Measurements from ENCODE around the gene KIZ. TPM values are rescaled to one million over a fixed set of nuclear protein-coding genes. Genes with fewer than 3 reads are reported as not detected.

The KIZ gene
- total RNA-seq, 4 donors from 2014 or later = 21.1 to 66.6 (median 34.6) TPM

DNA sequence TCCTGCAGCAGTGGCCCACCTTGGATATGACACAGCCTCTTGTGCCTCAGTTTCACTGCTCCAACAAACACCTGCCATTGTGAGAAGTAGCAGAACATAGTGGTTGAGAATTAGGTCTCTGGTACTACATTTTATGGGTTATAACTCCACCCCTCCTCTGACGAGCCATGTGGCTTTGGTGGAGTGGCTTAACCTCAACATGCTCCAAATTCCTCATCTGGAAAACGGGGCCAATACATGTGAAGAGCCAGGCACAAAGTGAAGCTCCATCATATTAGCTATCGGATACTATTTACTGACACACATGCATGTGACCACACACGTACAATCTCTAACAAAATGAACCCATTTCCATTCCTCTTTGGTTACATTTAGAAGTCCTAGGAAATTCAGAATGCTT lies 8.4 kb upstream of the KIZ start:
- no peak for DNase-seq
- no peak for ATAC-seq
- no peak for TF ChIP-seq CTCF (IDR thresholded peaks at IDR 0.05 in 4 of 5, conservative IDR thresholded peaks at IDR 0.05 in 1 of 5)
- no peaks in the 10 kb centered on the region for H3K4me1 ChIP-seq
- H3K9me3 ChIP-seq = no peaks in the 10 kb centered on the region
- H3K27ac ChIP-seq = no peak overlapping the region
- in situ Hi-C loops (cut with MboI; ENCODE audit: low sequenced_read_pairs in 4 of 4) = no loop called here
- H3K27me3 ChIP-seq = no peaks in the 10 kb centered on the region
- intact Hi-C loops (cut with DNase I; ENCODE audit: low total_unique reads) = no loop called here
- H3K36me3 ChIP-seq = no peaks in the 10 kb centered on the region
- H3K4me3 ChIP-seq = no peak overlapping the region

GRCh38 chr20:21118138-21118537 lies 7.7 kb upstream of the KIZ start:
- H3K27ac ChIP-seq = no peak overlapping the region
- intact Hi-C loops (cut with DNase I; ENCODE audit: low total_unique reads) = no loop called here
- H3K4me1 ChIP-seq = no peaks in the 10 kb centered on the region
- ATAC-seq = no peak
- no peak for TF ChIP-seq POLR2A (IDR thresholded peaks at IDR 0.05)
- TF ChIP-seq CTCF (IDR thresholded peaks at IDR 0.05 in 4 of 5, conservative IDR thresholded peaks at IDR 0.05 in 1 of 5) = no peak
- in situ Hi-C loops (cut with MboI; ENCODE audit: low sequenced_read_pairs in 4 of 4) = no loop called here
- DNase-seq = no peak
- no peaks in the 10 kb centered on the region for H3K9me3 ChIP-seq
- no peaks in the 10 kb centered on the region for H3K27me3 ChIP-seq
- H3K36me3 ChIP-seq = no peaks in the 10 kb centered on the region
- no peak overlapping the region for H3K4me3 ChIP-seq

DNA sequence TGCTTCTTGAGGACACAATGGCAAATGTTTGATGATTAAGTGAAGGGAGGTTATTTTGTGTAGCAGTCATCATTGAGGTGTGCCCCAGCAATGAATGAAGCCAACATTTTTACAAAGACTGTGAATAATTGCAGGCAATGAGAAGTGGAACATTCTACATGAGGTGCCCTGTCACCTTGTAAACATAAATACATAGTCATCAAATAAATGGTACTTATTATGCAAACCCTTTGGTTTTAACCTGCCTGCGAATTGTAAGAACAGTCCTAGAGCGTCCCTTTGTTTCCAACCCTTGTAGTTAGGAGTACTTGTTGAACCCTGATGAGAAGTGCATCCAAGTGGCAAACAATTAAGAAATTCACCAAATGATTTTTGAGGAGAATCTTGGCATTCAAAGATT lies 7.1 kb upstream of the KIZ start:
- H3K27ac ChIP-seq = no peak overlapping the region
- no peaks in the 10 kb centered on the region for H3K36me3 ChIP-seq
- DNase-seq (no peak), ATAC-seq (no peak)
- in situ Hi-C loops (cut with MboI; ENCODE audit: low sequenced_read_pairs in 4 of 4) = no loop called here
- TF ChIP-seq CTCF (IDR thresholded peaks at IDR 0.05 in 4 of 5, conservative IDR thresholded peaks at IDR 0.05 in 1 of 5) (no peak), POLR2A (IDR thresholded peaks at IDR 0.05) (no peak)
- H3K9me3 ChIP-seq = no peaks in the 10 kb centered on the region
- H3K27me3 ChIP-seq = no peaks in the 10 kb centered on the region
- no peaks in the 10 kb centered on the region for H3K4me1 ChIP-seq
- intact Hi-C loops (cut with DNase I; ENCODE audit: low total_unique reads) = no loop called here
- no peak overlapping the region for H3K4me3 ChIP-seq

- intact Hi-C loops (cut with DNase I; ENCODE audit: low total_unique reads) (loop anchor here (2.0 kb wide), 1 partner anchor 21 kb away; no protein-coding TSS in a partner anchor), in situ Hi-C loops (cut with MboI; ENCODE audit: low sequenced_read_pairs in 4 of 4) (no loop called here)
- Histone ChIP-seq H3K36me3 (no peaks in the 10 kb centered on the region), H3K9me3 (no peaks in the 10 kb centered on the region), H3K27me3 (no peaks in the 10 kb centered on the region), H3K4me1 (peaks cover 7 to 17% of the 10 kb centered on the region in 2 donors), H3K27ac (no peak overlapping the region), H3K4me3 (no peak overlapping the region)
- ATAC-seq = no peak
- TF ChIP-seq CTCF (IDR thresholded peaks at IDR 0.05 in 4 of 5, conservative IDR thresholded peaks at IDR 0.05 in 1 of 5) (no peak), POLR2A (IDR thresholded peaks at IDR 0.05) (no peak)
- DNase-seq = no peak
Observed at GRCh38 chr20:21124190-21124589, 1.7 kb upstream of the KIZ start.
